Nephron (organoid): Measurements from ENCODE around the gene GRAP2.
"Not testable (repeated sequence)": the region's sequence is repeated elsewhere in the genome, so short reads cannot be mapped to it uniquely, and the experiment has no call there.

Experiments
- H3K27ac Mint-ChIP-seq, 3 experiments: 2 replicates each; pipeline ENCODE4 v1.8.0; 2020; ENCODE audit warnings: mixed read lengths in 3 of 3, mild to moderate bottlenecking in 2 of 3, moderate library complexity in 1 of 3
- H3K27me3 Mint-ChIP-seq: 2 replicates; pipeline ENCODE4 v1.8.0; 2021; ENCODE audit warnings: low read depth, mild to moderate bottlenecking, moderate library complexity, mixed read lengths
- H3K36me3 Mint-ChIP-seq: 2 replicates; pipeline ENCODE4 v1.8.0; 2020; ENCODE audit warnings: low read depth, mixed read lengths
- H3K4me1 Mint-ChIP-seq: 2 replicates; pipeline ENCODE4 v1.8.0; 2020; ENCODE audit warnings: mixed read lengths
- H3K4me3 Mint-ChIP-seq, 3 experiments: 2 replicates each; pipeline ENCODE4 v1.8.0; 2020; ENCODE audit warnings: mild to moderate bottlenecking in 3 of 3, mixed read lengths in 3 of 3, moderate library complexity in 2 of 3
- H3K9me3 Mint-ChIP-seq: 2 replicates; pipeline ENCODE4 v1.8.0; 2020; ENCODE audit warnings: mixed read lengths
- TF ChIP-seq, protein P1 (sequence below), 3 experiments: fragments of 200-600 bp; sonication (generic); IDR thresholded peaks; one replicate each; pipeline ENCODE4 v1.5.0; 2021; ENCODE audit warnings: antibody characterized with exemption in 3 of 3; ENCODE audit not compliant: unreplicated experiment in 3 of 3

The GRAP2 gene

DNA sequence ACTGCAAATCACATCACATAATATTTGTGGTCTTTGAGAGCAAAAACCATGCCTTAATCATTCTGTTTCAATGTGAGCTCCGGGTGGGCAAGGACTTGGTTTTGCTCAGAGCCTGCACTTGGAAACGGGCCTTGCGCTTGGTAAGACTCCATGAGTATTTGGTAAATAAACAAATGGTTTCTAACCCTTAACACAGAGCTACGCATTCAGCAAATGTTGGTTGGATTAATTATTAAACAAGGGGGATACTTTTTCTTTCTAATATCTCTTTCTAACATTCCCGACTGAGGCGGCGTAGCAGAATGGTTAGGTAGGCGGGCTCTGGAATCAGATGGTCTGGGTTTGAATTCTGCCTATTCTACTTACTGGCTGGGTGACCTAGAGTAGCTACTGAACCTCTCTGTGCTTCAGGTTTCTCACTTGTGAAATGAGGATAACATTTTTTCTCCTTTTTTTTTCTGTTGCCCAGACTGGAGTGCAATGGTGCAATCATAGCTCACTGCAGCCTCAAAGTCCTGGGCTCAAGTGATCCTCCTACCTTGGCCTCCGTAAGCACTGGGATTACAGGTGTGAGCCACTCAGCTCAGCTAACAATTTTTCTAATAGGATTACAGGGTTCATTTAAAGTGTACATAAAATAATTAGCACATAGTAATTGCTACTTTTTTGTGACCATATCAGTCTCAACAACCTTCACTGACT is 90.4 kb downstream of the GRAP2 start:
- Mint-ChIP-seq H3K4me3 (no peak overlapping the region), H3K9me3 (peaks cover 5% of the 10 kb centered on the region), H3K36me3 (no peaks in the 10 kb centered on the region), H3K27me3 (peaks cover 75% of the 10 kb centered on the region), H3K27ac (no peak overlapping the region), H3K4me1 (peaks cover 11% of the 10 kb centered on the region)
- TF ChIP-seq, protein P1, sequence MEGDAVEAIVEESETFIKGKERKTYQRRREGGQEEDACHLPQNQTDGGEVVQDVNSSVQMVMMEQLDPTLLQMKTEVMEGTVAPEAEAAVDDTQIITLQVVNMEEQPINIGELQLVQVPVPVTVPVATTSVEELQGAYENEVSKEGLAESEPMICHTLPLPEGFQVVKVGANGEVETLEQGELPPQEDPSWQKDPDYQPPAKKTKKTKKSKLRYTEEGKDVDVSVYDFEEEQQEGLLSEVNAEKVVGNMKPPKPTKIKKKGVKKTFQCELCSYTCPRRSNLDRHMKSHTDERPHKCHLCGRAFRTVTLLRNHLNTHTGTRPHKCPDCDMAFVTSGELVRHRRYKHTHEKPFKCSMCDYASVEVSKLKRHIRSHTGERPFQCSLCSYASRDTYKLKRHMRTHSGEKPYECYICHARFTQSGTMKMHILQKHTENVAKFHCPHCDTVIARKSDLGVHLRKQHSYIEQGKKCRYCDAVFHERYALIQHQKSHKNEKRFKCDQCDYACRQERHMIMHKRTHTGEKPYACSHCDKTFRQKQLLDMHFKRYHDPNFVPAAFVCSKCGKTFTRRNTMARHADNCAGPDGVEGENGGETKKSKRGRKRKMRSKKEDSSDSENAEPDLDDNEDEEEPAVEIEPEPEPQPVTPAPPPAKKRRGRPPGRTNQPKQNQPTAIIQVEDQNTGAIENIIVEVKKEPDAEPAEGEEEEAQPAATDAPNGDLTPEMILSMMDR (IDR thresholded peaks at IDR 0.05; ENCODE audit: unreplicated experiment in 3 of 3) = no peak

DNA sequence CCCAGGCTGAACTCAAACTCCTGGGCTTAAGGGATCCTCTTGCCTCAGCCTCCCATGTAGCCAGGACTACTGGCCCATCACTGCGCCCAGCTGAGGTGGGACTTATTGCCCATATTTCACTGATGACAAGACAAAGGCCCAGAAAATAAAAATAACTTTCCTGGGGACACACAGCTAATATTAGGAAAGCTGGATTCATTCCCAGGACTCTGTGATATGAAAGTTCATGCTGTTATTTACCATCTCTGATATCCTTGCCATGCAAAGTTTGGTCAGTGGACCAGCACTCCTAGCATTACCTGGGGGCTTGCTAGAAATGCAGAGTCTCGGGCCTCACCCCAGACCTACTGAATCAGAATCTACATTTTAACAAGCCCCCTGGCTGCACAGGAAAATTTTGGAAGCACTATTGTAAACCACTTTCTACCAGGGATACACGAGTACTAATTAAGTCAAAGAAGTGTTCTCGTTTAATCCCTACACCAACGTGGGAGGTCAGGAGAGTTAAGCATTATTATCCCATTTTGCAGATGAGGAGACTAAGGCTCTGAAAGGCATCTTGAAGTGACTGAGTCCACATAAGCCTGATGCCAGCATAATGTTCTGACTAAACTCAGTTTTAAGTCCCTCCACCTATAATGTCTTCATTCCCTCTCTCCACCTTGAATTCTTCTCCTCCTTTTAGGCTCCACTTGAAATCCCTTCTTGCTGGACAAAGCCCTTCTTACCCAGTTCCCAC is 91.4 kb downstream of the GRAP2 start:
- H3K27ac Mint-ChIP-seq = no peak overlapping the region
- H3K27me3 Mint-ChIP-seq = peaks cover 80% of the 10 kb centered on the region
- TF ChIP-seq, protein P1 (IDR thresholded peaks at IDR 0.05; ENCODE audit: unreplicated experiment in 3 of 3) = no peak
- peaks cover 21% of the 10 kb centered on the region for H3K4me1 Mint-ChIP-seq
- peaks cover 5% of the 10 kb centered on the region for H3K9me3 Mint-ChIP-seq
- H3K36me3 Mint-ChIP-seq = no peaks in the 10 kb centered on the region
- H3K4me3 Mint-ChIP-seq = no peak overlapping the region

DNA sequence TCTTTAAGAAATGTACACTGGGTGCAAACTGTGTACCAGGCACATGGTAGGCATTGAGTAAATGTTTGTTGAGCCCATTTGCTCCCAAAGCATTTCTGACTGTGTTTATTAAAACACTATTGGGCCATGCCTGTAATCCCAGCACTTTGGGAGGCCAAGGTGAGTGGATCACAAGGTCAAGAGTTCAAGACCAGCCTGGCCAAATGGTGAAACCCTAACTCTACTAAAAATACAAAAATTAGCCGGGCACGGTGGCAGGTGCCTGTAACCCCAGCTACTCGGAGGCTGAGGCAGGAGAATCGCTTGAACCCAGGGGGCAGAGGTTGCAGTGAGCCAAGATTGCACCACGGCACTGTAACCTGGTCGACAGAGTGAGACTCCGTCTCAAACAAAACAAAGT is 92.0 kb downstream of the GRAP2 start:
- H3K9me3 Mint-ChIP-seq, H3K27ac Mint-ChIP-seq: not testable (repeated sequence)

DNA sequence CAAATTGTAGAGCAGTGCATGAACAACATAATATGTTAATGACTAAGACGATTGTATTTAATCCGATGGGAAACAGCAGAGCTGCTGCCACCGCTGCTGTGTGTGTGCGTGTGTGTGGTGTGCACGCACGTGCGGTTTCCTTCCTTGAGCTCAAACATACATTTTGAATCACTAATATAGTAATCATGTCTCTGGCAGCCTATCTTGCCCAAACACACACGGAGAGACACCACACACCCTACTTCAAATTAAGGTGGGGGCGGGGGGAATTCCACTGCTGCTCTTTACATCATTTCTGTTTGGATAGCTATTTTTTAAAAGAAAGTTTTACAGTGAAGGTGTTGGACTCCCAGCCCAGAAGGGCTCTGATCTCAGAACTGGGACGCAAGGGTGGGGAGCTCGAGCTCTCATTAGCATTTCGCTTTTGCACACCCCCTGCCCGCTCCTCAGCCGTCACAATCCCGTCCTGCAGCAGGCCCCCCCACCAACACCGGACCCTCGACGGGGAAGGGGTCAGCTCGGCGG is 93.2 kb downstream of the GRAP2 start:
- Mint-ChIP-seq H3K9me3 (peaks cover 5% of the 10 kb centered on the region), H3K4me1 (peaks cover 38% of the 10 kb centered on the region), H3K36me3 (no peaks in the 10 kb centered on the region), H3K27ac (no peak overlapping the region), H3K27me3 (peaks cover 80% of the 10 kb centered on the region), H3K4me3 (peak overlapping the region; percentile 19 to 23 (median 20))
- TF ChIP-seq, protein P1 (IDR thresholded peaks at IDR 0.05; ENCODE audit: unreplicated experiment in 3 of 3) = no peak

More for the DNA sequence above, 92.0 kb downstream of the GRAP2 start:
- Mint-ChIP-seq H3K27me3 (peaks cover 81% of the 10 kb centered on the region), H3K4me1 (peaks cover 27% of the 10 kb centered on the region)
- not testable (repeated sequence) for H3K36me3 Mint-ChIP-seq, H3K4me3 Mint-ChIP-seq

DNA sequence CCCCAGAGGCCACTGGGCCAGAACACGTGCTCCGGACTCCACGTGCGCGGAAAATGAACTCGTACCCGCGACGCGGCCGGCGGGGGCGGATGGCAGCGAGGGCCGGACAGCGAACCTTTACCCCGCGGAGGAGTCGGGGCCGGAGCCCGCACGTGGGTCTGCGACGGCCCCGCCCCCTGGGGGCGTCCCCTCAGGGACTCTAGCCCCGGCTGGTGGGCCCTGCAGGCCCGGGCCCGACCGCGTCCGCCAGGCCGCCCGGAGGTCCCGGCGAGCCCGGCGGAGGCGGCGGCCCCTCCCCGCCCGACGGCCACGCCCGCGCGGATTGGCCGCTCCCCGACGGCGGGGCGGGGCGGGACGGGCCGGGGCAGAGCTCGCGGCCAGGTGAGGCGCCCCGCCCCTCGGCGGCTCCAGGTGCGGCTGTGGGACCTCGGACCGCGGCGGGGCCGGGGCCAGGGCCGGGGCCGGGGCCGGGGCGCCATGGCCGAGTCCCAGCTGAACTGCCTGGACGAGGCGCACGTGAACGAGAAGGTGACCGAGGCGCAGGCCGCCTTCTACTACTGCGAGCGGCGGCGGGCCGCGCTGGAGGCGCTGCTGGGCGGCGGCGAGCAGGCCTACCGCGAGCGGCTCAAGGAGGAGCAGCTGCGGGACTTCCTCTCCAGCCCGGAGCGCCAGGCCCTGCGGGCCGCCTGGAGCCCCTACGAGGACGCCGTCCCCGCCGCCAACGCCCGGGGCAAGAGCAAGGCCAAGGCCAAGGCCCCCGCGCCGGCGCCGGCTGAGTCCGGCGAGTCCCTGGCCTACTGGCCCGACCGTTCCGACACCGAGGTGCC is 93.9 kb downstream of the GRAP2 start, which contains the start of gene FAM83F:
Gene FAM83F, plus strand, starts transcription at position 389 of the 827 bp plus-strand sequence. Its CDS starts 89 bp downstream, at position 478.
- Mint-ChIP-seq H3K27me3 (peaks cover 79% of the 10 kb centered on the region), H3K9me3 (peaks cover 5% of the 10 kb centered on the region), H3K4me3 (peak within 1 kb of the TSS; percentile 19 to 23 (median 20)), H3K27ac (no peak within 1 kb of the TSS), H3K36me3 (no peaks in the 10 kb centered on the region), H3K4me1 (peaks cover 44% of the 10 kb centered on the region)
- TF ChIP-seq, protein P1 (IDR thresholded peaks at IDR 0.05; ENCODE audit: unreplicated experiment in 3 of 3) = no peak
